ENCODE measurements around the gene PGAP3. TPM values are rescaled to one million over a fixed set of nuclear protein-coding genes. Genes with fewer than 3 reads are reported as not detected.

Gene PGAP3
- total RNA-seq, 1 donor from 2014 or later = 17.7 TPM

DNA sequence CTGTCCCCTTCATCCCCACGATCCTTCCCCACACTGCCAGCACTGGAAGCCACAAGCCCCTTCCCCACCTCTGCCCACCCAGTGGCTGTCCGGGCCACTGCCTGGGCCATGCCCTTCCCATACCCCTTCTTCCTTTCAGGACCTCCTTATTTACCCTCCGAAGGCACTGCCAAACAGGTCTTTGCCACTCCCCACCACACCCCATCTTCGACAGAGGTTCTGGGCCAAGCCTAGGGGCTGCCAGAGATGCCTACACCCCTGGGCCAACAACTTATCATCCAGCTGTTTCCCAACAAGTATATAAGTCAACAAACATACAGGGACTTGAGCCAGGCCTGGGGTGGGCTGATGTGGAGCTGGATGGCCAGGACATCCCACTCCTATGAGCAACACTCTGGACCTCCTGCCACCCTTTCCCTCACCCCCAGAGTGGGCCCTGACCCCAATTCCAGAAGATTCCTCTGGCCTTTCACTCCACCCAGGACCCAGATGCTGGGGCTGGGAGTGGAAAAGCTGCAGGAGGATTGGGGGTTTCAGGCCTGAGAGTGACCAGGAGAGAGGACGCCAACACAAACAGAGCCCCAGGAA, 62.6 kb downstream of the PGAP3 start:
- no peak overlapping the region for H3K27ac ChIP-seq
- H3K9me3 ChIP-seq = no peaks in the 10 kb centered on the region
- DNase-seq (ENCODE audit: extremely low spot score in 2 of 2) = no peak
- no peak overlapping the region for H3K4me3 ChIP-seq
- H3K27me3 ChIP-seq = peaks cover 7% of the 10 kb centered on the region
- intact Hi-C loops (cut with DNase I) = no loop called here
- H3K36me3 ChIP-seq = no peaks in the 10 kb centered on the region
- H3K4me1 ChIP-seq = peaks cover 19% of the 10 kb centered on the region
- TF ChIP-seq POLR2A (IDR thresholded peaks at IDR 0.05) = no peak
- TF ChIP-seq, protein P1, sequence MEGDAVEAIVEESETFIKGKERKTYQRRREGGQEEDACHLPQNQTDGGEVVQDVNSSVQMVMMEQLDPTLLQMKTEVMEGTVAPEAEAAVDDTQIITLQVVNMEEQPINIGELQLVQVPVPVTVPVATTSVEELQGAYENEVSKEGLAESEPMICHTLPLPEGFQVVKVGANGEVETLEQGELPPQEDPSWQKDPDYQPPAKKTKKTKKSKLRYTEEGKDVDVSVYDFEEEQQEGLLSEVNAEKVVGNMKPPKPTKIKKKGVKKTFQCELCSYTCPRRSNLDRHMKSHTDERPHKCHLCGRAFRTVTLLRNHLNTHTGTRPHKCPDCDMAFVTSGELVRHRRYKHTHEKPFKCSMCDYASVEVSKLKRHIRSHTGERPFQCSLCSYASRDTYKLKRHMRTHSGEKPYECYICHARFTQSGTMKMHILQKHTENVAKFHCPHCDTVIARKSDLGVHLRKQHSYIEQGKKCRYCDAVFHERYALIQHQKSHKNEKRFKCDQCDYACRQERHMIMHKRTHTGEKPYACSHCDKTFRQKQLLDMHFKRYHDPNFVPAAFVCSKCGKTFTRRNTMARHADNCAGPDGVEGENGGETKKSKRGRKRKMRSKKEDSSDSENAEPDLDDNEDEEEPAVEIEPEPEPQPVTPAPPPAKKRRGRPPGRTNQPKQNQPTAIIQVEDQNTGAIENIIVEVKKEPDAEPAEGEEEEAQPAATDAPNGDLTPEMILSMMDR (IDR thresholded peaks at IDR 0.05) = no peak
- TF ChIP-seq POLR2AphosphoS5 (IDR thresholded peaks at IDR 0.05; ENCODE audit: insufficient read depth in 1 of 2, low read depth in 1 of 2) = no peak

DNA sequence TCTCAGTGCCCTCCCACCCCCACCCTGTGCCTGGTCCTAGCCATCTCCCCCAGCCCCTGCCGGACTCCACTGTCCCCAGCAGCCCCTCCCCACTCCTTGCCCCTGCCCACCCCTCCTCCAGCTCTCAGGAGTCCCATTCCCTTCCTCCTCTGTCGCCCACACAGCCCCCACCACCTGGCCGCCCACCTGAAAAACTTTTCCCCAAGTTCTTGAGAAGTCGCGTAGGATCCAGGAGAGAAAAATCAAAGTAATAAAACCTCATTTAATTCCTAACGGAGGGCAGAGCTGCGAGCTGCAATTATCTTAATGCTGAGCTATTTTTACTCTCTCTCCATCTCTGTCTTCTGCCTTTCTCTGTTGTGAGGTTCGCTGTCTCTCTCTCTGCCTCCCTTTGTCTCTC, 63.5 kb downstream of the PGAP3 start:
- peaks cover 7% of the 10 kb centered on the region for H3K27me3 ChIP-seq
- H3K27ac ChIP-seq = no peak overlapping the region
- no peak overlapping the region for H3K4me3 ChIP-seq
- TF ChIP-seq POLR2AphosphoS5 (IDR thresholded peaks at IDR 0.05; ENCODE audit: insufficient read depth in 1 of 2, low read depth in 1 of 2) (no peak), POLR2A (IDR thresholded peaks at IDR 0.05) (no peak)
- TF ChIP-seq, protein P1 (IDR thresholded peaks at IDR 0.05) = no peak
- H3K4me1 ChIP-seq = peaks cover 19% of the 10 kb centered on the region
- DNase-seq (ENCODE audit: extremely low spot score in 2 of 2) = no peak
- H3K36me3 ChIP-seq = no peaks in the 10 kb centered on the region
- intact Hi-C loops (cut with DNase I) = loop anchor here (5.0 kb wide), 1 partner anchor 128 kb away; no protein-coding TSS in a partner anchor
- H3K9me3 ChIP-seq = no peaks in the 10 kb centered on the region

DNA sequence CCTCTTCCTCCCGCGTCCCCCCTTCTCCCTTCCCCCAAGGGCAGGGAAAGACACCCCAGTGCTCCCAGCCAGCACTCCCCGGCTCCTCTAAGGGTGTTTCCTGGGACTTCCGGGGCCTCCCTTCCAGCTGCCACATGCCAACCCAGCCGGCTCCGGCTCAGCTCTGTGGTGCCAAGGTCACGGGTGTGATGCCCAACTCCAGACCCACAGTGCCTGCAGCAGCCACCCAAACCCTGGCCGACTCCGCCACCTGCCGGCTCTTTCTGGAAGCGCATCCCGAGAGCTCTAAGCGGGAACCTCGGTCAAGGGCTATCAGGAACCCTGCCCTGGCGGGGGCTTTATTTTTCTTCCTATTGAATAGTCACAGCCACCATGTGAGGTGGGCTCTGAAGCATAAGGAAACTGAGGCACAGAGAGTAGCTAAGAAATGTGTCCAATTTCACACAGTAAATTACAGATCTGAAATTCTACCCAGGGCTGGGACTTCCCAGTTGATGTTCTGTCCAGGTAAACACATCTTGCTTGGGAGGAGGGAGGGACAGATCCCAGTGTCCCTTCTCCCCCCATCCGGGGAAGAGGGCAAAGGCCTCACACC, 64.4 kb downstream of the PGAP3 start:
- no peak overlapping the region for H3K4me3 ChIP-seq
- no peaks in the 10 kb centered on the region for H3K36me3 ChIP-seq
- TF ChIP-seq POLR2AphosphoS5 (IDR thresholded peaks at IDR 0.05; ENCODE audit: insufficient read depth in 1 of 2, low read depth in 1 of 2) (peak in 1 of 2 donors; percentile 21), POLR2A (IDR thresholded peaks at IDR 0.05) (no peak)
- TF ChIP-seq, protein P1 (IDR thresholded peaks at IDR 0.05) = peak; percentile 80 to 96 (median 83)
- no peak overlapping the region for H3K27ac ChIP-seq
- intact Hi-C loops (cut with DNase I) = loop anchor here (2.0 to 5.0 kb wide), 2 partner anchors 75 to 129 kb away; no protein-coding TSS in a partner anchor
- H3K27me3 ChIP-seq = peaks cover 7% of the 10 kb centered on the region
- H3K4me1 ChIP-seq = peaks cover 25% of the 10 kb centered on the region
- no peaks in the 10 kb centered on the region for H3K9me3 ChIP-seq
- DNase-seq (ENCODE audit: extremely low spot score in 2 of 2) = no peak

DNA sequence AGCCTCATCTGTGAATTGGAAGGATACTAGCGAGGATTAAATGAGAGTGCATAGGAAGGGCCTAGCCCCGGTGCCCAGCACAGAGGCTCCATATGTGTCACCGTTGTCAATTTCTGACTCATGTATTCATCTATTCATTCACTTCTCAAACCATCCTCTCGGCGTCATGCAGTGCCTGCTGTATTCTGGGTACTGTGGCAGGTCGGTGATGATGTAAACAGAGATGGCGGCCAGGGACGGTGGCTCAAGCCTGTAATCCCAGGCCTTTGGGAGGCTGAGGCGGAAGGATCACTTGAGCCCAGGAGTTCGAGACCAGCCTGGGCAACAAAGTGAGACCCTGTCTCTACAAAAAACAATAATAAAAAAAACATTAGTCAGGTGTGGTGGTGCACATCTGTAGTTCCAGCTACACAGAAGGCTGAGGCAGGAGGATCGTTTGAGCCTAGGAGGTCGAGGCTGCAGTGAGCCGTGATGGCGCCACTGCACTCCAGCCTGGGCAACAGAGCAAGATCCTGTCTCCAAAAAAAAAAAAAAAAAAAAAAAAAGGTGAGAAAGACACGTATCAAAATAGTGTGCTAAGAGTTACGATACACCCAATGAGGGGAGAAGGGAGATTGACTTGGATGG, 65.4 kb downstream of the PGAP3 start:
- H3K27ac ChIP-seq = no peak overlapping the region
- H3K4me3 ChIP-seq = no peak overlapping the region
- intact Hi-C loops (cut with DNase I) = loop anchor here (2.0 to 5.0 kb wide), 2 partner anchors 74 to 130 kb away; no protein-coding TSS in a partner anchor
- peaks cover 7% of the 10 kb centered on the region for H3K27me3 ChIP-seq
- DNase-seq (ENCODE audit: extremely low spot score in 2 of 2) = no peak
- no peak for TF ChIP-seq POLR2A (IDR thresholded peaks at IDR 0.05)
- TF ChIP-seq POLR2AphosphoS5 (IDR thresholded peaks at IDR 0.05; ENCODE audit: insufficient read depth in 1 of 2, low read depth in 1 of 2) = no peak
- TF ChIP-seq, protein P1 (IDR thresholded peaks at IDR 0.05) = no peak
- peaks cover 26% of the 10 kb centered on the region for H3K4me1 ChIP-seq
- no peaks in the 10 kb centered on the region for H3K9me3 ChIP-seq
- no peaks in the 10 kb centered on the region for H3K36me3 ChIP-seq

Measured in vagina (tissue), 2 donors.